ENCODE data around the gene COX19. TPM values are rescaled to one million over a fixed set of nuclear protein-coding genes. Genes with fewer than 3 reads are reported as not detected.
"Not testable (repeated sequence)": the region's sequence is repeated elsewhere in the genome, so short reads cannot be mapped to it uniquely, and the experiment has no call there.

Gene COX19
- total RNA-seq, 1 experiment from 2014 or later = 28.9 TPM

DNA sequence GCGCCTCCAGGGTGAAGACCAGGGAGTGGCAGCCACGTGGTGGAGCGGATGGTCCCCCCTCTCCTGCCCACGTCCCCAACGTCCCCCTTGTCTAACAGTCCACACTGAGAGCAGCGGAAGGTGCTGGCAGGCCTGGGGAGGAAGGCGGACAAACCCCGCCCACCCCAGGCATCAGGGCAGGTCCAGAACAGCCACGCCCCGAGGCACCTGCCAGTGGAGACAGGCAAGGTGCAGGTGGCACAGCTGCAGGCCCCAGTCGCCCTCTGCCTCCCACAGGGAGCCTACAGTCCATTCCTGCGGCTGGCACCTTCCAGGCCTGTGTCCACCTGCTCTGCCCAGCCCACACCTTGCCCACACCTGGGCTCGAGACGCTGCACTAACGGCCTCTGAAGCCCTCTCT is 32.6 kb upstream of the COX19 start:
- Histone ChIP-seq H2AFZ (no peak overlapping the region), H3K4me1 (replicated peaks; ENCODE audit: insufficient read depth) (no peaks in the 10 kb centered on the region), H3K9me3 (ENCODE audit: insufficient read depth, low read depth) (no peaks in the 10 kb centered on the region), H3K4me2 (no peak overlapping the region), H3K4me3 (no peak overlapping the region), H3K27me3 (ENCODE audit: insufficient read depth, low read depth) (no peaks in the 10 kb centered on the region), H4K20me1 (ENCODE audit: insufficient read depth) (peaks cover 33% of the 10 kb centered on the region), H3F3A (ENCODE audit: insufficient read depth, low read depth) (peaks cover 10% of the 10 kb centered on the region; the same call in 1 of the 2 replicates), H3K9me2 (ENCODE audit: insufficient read depth) (no peaks in the 10 kb centered on the region), H3K79me2 (ENCODE audit: low read depth) (no peaks in the 10 kb centered on the region), H3K36me3 (ENCODE audit: low read depth) (no peaks in the 10 kb centered on the region), H3K27ac (no peak overlapping the region)
- TF ChIP-seq, protein P1, sequence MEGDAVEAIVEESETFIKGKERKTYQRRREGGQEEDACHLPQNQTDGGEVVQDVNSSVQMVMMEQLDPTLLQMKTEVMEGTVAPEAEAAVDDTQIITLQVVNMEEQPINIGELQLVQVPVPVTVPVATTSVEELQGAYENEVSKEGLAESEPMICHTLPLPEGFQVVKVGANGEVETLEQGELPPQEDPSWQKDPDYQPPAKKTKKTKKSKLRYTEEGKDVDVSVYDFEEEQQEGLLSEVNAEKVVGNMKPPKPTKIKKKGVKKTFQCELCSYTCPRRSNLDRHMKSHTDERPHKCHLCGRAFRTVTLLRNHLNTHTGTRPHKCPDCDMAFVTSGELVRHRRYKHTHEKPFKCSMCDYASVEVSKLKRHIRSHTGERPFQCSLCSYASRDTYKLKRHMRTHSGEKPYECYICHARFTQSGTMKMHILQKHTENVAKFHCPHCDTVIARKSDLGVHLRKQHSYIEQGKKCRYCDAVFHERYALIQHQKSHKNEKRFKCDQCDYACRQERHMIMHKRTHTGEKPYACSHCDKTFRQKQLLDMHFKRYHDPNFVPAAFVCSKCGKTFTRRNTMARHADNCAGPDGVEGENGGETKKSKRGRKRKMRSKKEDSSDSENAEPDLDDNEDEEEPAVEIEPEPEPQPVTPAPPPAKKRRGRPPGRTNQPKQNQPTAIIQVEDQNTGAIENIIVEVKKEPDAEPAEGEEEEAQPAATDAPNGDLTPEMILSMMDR (conservative IDR thresholded peaks at IDR 0.05) = no peak
- no peak for TF ChIP-seq EZH2 (IDR thresholded peaks at IDR 0.05; ENCODE audit: low read depth)
- no TSS peak for BruUV-seq (replicated peaks)
- ChIA-PET CTCF (no interaction called here), POLR2A (ENCODE audit: unreplicated experiment) (no interaction called here)
- no peak for DNase-seq
- intact Hi-C loops (cut with micrococcal nuclease; ENCODE audit: unreplicated experiment) = no loop called here

DNA sequence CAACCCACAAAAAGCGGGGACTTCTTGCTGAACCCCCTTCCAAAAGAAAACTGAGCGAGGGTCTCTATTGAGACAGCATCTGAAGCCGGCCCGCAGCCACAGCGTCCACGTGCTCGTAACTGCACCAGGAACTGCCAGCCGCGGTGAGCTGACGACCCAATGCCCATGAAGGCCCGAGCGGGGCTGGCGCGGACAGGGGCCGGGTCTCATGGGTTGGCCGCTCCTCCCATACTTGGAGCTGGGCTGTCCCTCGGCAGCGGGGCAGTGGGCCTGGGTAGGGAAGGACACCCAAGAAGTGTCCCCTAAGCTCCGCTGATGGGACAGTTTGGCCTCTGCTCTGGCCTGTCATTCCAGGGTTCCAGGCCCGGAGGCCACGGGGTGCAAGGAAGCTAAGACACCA is 30.0 kb upstream of the COX19 start:
- H3K27me3 ChIP-seq (ENCODE audit: insufficient read depth, low read depth) = no peaks in the 10 kb centered on the region
- no peaks in the 10 kb centered on the region for H3K4me1 ChIP-seq (replicated peaks; ENCODE audit: insufficient read depth)
- H2AFZ ChIP-seq = no peak overlapping the region
- peaks cover 14% of the 10 kb centered on the region; the same call in 1 of the 2 replicates for H3F3A ChIP-seq (ENCODE audit: insufficient read depth, low read depth)
- no peaks in the 10 kb centered on the region for H3K79me2 ChIP-seq (ENCODE audit: low read depth)
- no TSS peak for BruUV-seq (replicated peaks)
- no peaks in the 10 kb centered on the region for H3K36me3 ChIP-seq (ENCODE audit: low read depth)
- no peaks in the 10 kb centered on the region for H3K9me2 ChIP-seq (ENCODE audit: insufficient read depth)
- no peak overlapping the region for H3K27ac ChIP-seq
- TF ChIP-seq EZH2 (IDR thresholded peaks at IDR 0.05; ENCODE audit: low read depth) = no peak
- TF ChIP-seq, protein P1 (conservative IDR thresholded peaks at IDR 0.05) = no peak
- H3K9me3 ChIP-seq (ENCODE audit: insufficient read depth, low read depth) = no peaks in the 10 kb centered on the region
- no peak overlapping the region for H3K4me3 ChIP-seq
- intact Hi-C loops (cut with micrococcal nuclease; ENCODE audit: unreplicated experiment) = no loop called here
- H3K4me2 ChIP-seq = no peak overlapping the region
- DNase-seq = no peak
- ChIA-PET CTCF (no interaction called here), POLR2A (ENCODE audit: unreplicated experiment) (no interaction called here)
- peaks cover 26% of the 10 kb centered on the region for H4K20me1 ChIP-seq (ENCODE audit: insufficient read depth)

DNA sequence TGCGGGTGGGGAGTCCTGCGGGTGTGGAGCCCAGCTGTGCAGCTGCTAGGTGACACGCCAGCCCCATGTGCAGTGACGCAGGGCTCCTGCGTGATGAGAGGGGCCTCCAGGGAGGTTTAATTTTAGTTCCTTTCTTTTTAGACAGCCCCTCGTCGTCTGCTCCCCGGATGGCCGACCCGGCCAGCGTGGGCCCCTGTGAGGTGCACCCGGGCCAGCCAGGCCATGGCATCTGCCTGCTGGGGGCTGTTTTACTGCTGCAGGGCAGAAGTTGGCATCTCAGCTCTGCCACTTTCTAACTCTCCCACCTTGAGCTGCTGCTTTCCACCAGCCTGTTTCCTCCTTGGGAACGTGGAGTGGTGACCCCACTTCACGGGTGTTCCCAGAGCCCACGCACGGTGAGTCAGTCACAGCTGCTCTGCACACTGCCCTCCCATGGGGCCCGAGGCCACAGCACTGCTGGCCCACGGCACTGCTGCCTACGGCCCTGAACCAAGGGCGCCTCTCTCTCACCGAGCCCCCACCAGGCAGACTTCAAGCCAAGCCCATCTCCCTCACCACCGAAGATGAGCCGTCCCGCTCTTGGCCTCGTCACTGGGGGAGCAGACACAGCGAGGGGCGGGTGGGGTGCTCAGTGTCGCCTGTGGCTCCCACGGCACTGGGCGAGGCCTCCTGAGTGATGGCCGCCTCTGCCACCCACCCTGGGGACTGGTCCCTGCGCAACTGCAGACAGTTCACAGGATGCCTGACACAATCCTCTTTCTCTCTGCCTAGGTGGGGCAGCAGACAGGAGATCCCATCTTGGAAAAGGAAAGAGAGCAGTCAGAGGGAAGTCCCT is 28.9 kb upstream of the COX19 start:
- no peak for TF ChIP-seq EZH2 (IDR thresholded peaks at IDR 0.05; ENCODE audit: low read depth)
- TF ChIP-seq, protein P1 (conservative IDR thresholded peaks at IDR 0.05) = no peak
- no peaks in the 10 kb centered on the region for H3K4me1 ChIP-seq (replicated peaks; ENCODE audit: insufficient read depth)
- intact Hi-C loops (cut with micrococcal nuclease; ENCODE audit: unreplicated experiment) = no loop called here
- H3K9me3 ChIP-seq (ENCODE audit: insufficient read depth, low read depth) = no peaks in the 10 kb centered on the region
- H3F3A ChIP-seq (ENCODE audit: insufficient read depth, low read depth) = peaks cover 10% of the 10 kb centered on the region; the same call in 1 of the 2 replicates
- no peaks in the 10 kb centered on the region for H3K9me2 ChIP-seq (ENCODE audit: insufficient read depth)
- H3K79me2 ChIP-seq (ENCODE audit: low read depth) = no peaks in the 10 kb centered on the region
- H3K36me3 ChIP-seq (ENCODE audit: low read depth) = no peaks in the 10 kb centered on the region
- H3K4me2 ChIP-seq = no peak overlapping the region
- no peak overlapping the region for H2AFZ ChIP-seq
- no peak for DNase-seq
- H3K27ac ChIP-seq = no peak overlapping the region
- no TSS peak for BruUV-seq (replicated peaks)
- no peaks in the 10 kb centered on the region for H3K27me3 ChIP-seq (ENCODE audit: insufficient read depth, low read depth)
- H4K20me1 ChIP-seq (ENCODE audit: insufficient read depth) = peaks cover 26% of the 10 kb centered on the region
- ChIA-PET CTCF (no interaction called here), POLR2A (ENCODE audit: unreplicated experiment) (no interaction called here)
- H3K4me3 ChIP-seq = no peak overlapping the region

DNA sequence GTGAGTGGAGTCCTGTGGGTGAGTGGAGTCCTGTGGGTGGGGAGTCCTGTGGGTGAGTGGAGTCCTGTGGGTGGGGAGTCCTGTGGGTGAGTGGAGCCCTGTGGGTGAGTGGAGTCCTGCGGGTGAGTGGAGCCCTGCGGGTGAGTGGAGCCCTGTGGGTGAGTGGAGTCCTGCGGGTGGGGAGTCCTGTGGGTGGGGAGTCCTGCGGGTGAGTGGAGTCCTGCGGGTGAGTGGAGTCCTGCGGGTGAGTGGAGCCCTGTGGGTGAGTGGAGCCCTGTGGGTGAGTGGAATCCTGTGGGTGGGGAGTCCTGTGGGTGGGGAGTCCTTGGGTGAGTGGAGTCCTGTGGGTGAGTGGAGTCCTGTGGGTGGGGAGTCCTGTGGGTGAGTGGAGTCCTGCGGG is 27.1 kb upstream of the COX19 start:
- H3K4me2 ChIP-seq; H3K36me3 ChIP-seq (ENCODE audit: low read depth); H3K27ac ChIP-seq; H3K4me3 ChIP-seq; H3K4me1 ChIP-seq (replicated peaks; ENCODE audit: insufficient read depth); H3K27me3 ChIP-seq (ENCODE audit: insufficient read depth, low read depth); DNase-seq; POLR2A ChIA-PET (ENCODE audit: unreplicated experiment); CTCF ChIA-PET; H2AFZ ChIP-seq; H3K79me2 ChIP-seq (ENCODE audit: low read depth); H3F3A ChIP-seq (ENCODE audit: insufficient read depth, low read depth); BruUV-seq (replicated peaks); H3K9me3 ChIP-seq (ENCODE audit: insufficient read depth, low read depth); H3K9me2 ChIP-seq (ENCODE audit: insufficient read depth); intact Hi-C loops (cut with micrococcal nuclease; ENCODE audit: unreplicated experiment): not testable (repeated sequence)
- H4K20me1 ChIP-seq (ENCODE audit: insufficient read depth) = peaks cover 21% of the 10 kb centered on the region

DNA sequence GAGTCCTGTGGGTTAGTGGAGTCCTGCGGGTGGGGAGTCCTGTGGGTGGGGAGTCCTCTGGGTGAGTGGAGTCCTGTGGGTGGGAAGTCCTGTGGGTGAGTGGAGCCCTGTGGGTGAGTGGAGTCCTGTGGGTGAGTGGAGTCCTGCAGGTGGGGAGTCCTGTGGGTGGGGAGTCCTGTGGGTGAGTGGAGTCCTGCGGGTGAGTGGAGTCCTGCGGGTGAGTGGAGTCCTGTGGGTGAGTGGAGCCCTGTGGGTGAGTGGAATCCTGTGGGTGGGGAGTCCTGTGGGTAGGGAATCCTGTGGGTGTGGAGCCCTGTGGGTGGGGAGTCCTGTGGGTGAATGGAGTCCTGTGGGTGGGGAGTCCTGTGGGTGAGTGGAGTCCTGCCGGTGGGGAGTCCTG is 26.7 kb upstream of the COX19 start:
- H3K27ac ChIP-seq; intact Hi-C loops (cut with micrococcal nuclease; ENCODE audit: unreplicated experiment); H3K4me3 ChIP-seq; POLR2A ChIA-PET (ENCODE audit: unreplicated experiment); H3K9me2 ChIP-seq (ENCODE audit: insufficient read depth); H3K27me3 ChIP-seq (ENCODE audit: insufficient read depth, low read depth); BruUV-seq (replicated peaks); DNase-seq; H3K79me2 ChIP-seq (ENCODE audit: low read depth); H3K9me3 ChIP-seq (ENCODE audit: insufficient read depth, low read depth); H3K36me3 ChIP-seq (ENCODE audit: low read depth); CTCF ChIA-PET; H3K4me2 ChIP-seq; H2AFZ ChIP-seq; H3K4me1 ChIP-seq (replicated peaks; ENCODE audit: insufficient read depth); H3F3A ChIP-seq (ENCODE audit: insufficient read depth, low read depth): not testable (repeated sequence)
- peaks cover 20% of the 10 kb centered on the region for H4K20me1 ChIP-seq (ENCODE audit: insufficient read depth)
